Muscle of leg (tissue), 11 donors: Measurements from ENCODE around the gene LPCAT3. TPM values are rescaled to one million over a fixed set of nuclear protein-coding genes. Genes with fewer than 3 reads are reported as not detected.
A peak's percentile ranks its signal among the peaks of the same experiment; 100 is the strongest.

Source experiments
- DNase-seq: peaks from one replicate; pipeline ENCODE4 v3.0.0; 2013
- H3K27ac ChIP-seq: one replicate; pipeline ENCODE4 v1.5.1; 2013; ENCODE audit warnings: mild to moderate bottlenecking, low read length, control low read depth
- H3K27me3 ChIP-seq: one replicate; pipeline ENCODE4 v1.6.1; 2013; ENCODE audit warnings: low read length; ENCODE audit not compliant: control insufficient read depth, insufficient read depth
- H3K36me3 ChIP-seq: one replicate; pipeline ENCODE4 v1.6.1; 2013; ENCODE audit warnings: low read length; ENCODE audit not compliant: control insufficient read depth, insufficient read depth
- H3K4me1 ChIP-seq: one replicate; pipeline ENCODE4 v1.6.1; 2013; ENCODE audit warnings: low read length; ENCODE audit not compliant: control insufficient read depth, insufficient read depth
- H3K4me3 ChIP-seq: one replicate; pipeline ENCODE4 v1.5.1; 2013; ENCODE audit warnings: low read length, control low read depth
- H3K9me3 ChIP-seq: replicated peaks from 2 replicates; pipeline ENCODE4 v1.6.1; 2013; ENCODE audit warnings: low read depth, low read length; ENCODE audit not compliant: control insufficient read depth
- WGBS: methylation state at CpG from one replicate; pipeline ENCODE4 v1.1.5; 2013; ENCODE audit warnings: missing lambda C conversion rate; ENCODE audit not compliant: insufficient coverage; 5-methylcytosine and 5-hydroxymethylcytosine counted together
- polyA plus RNA-seq, 8 donors: library from polyadenylated mRNA; unstranded; fragments of 120-200 nt; gene quantifications; one replicate each; pipeline versions ENCODE4 v1.2.1 to v1.2.3, GENCODE V29; 2013; ENCODE audit warnings: inconsistent platforms in 1 of 8, low replicate concordance in 1 of 8; ENCODE audit not compliant: insufficient read length in 8 of 8, insufficient read depth in 1 of 8
- total RNA-seq: library from RNA; stranded (reverse); fragments of 120-200 nt; gene quantifications from one replicate; pipeline ENCODE4 v1.2.4, GENCODE V29; 2013

Gene LPCAT3
- total and polyA plus RNA-seq, 9 donors, result 7.8 to 23.2 (median 19.1) TPM

- Histone ChIP-seq H3K4me1 (peaks cover 61% of the 10 kb centered on the region), H3K27me3 (no peaks in the 10 kb centered on the region), H3K36me3 (peaks cover 20% of the 10 kb centered on the region), H3K27ac (peak overlapping the region; percentile 67), H3K4me3 (no peak overlapping the region), H3K9me3 (no peaks in the 10 kb centered on the region)
- DNase-seq, result no peak
- 59% methylated on average over 19 of the region's 24 CpGs for WGBS
These were observed 57.0 kb downstream of the LPCAT3 start for GRCh38 chr12:6961278-6961694.

GRCh38 chr12:6960593-6961277 lies 57.5 kb downstream of the LPCAT3 start:
- H3K36me3 ChIP-seq, result peaks cover 15% of the 10 kb centered on the region
- no peak overlapping the region for H3K4me3 ChIP-seq
- peak; percentile 71 for DNase-seq
- H3K4me1 ChIP-seq, result peaks cover 62% of the 10 kb centered on the region
- 58% methylated on average over 9 of the region's 13 CpGs for WGBS
- no peaks in the 10 kb centered on the region for H3K27me3 ChIP-seq
- H3K9me3 ChIP-seq, result no peaks in the 10 kb centered on the region
- H3K27ac ChIP-seq, result peak overlapping the region; percentile 42

GRCh38 chr12:6959805-6960592 lies 58.3 kb downstream of the LPCAT3 start:
- Histone ChIP-seq H3K4me1 (peaks cover 58% of the 10 kb centered on the region), H3K4me3 (no peak overlapping the region), H3K36me3 (peaks cover 8% of the 10 kb centered on the region), H3K9me3 (no peaks in the 10 kb centered on the region), H3K27ac (peak overlapping the region; percentile 81), H3K27me3 (no peaks in the 10 kb centered on the region)
- no peak for DNase-seq
- 86% methylated on average over 17 of the region's 26 CpGs for WGBS

GRCh38 chr12:6959058-6959804 lies 59.0 kb downstream of the LPCAT3 start:
- H3K4me1 ChIP-seq, result peaks cover 54% of the 10 kb centered on the region

GRCh38 chr12:6958609-6959057 lies 59.6 kb downstream of the LPCAT3 start:
- DNase-seq, result no peak
- WGBS, result 43% methylated on average over 7 of the region's 10 CpGs
- peaks cover 55% of the 10 kb centered on the region for H3K4me1 ChIP-seq
- no peak overlapping the region for H3K4me3 ChIP-seq
- H3K9me3 ChIP-seq, result no peaks in the 10 kb centered on the region
- H3K27ac ChIP-seq, result peak overlapping the region; percentile 81
- no peaks in the 10 kb centered on the region for H3K36me3 ChIP-seq
- peaks cover 2% of the 10 kb centered on the region for H3K27me3 ChIP-seq

More at GRCh38 chr12:6959058-6959804, 59.0 kb downstream of the LPCAT3 start:
- 41% methylated on average over 9 of the region's 24 CpGs for WGBS
- H3K36me3 ChIP-seq, result peaks cover 4% of the 10 kb centered on the region
- H3K4me3 ChIP-seq, result no peak overlapping the region
- H3K27me3 ChIP-seq, result no peaks in the 10 kb centered on the region
- H3K9me3 ChIP-seq, result no peaks in the 10 kb centered on the region
- peak overlapping the region; percentile 81 for H3K27ac ChIP-seq
- peak; percentile 79 for DNase-seq

GRCh38 chr12:6957741-6958608 lies 60.3 kb downstream of the LPCAT3 start:
- no peak for DNase-seq
- H3K4me1 ChIP-seq, result peaks cover 62% of the 10 kb centered on the region

GRCh38 chr12:6957151-6957701 lies 61.0 kb downstream of the LPCAT3 start:
- 81% methylated on average over 20 of the region's 20 CpGs for WGBS
- no peak overlapping the region for H3K27ac ChIP-seq
- H3K9me3 ChIP-seq, result no peaks in the 10 kb centered on the region
- H3K4me3 ChIP-seq, result no peak overlapping the region
- H3K4me1 ChIP-seq, result peaks cover 65% of the 10 kb centered on the region
- H3K27me3 ChIP-seq, result peaks cover 2% of the 10 kb centered on the region
- no peaks in the 10 kb centered on the region for H3K36me3 ChIP-seq
- no peak for DNase-seq

More at GRCh38 chr12:6957741-6958608, 60.3 kb downstream of the LPCAT3 start:
- H3K4me3 ChIP-seq, result no peak overlapping the region
- H3K9me3 ChIP-seq, result no peaks in the 10 kb centered on the region
- WGBS, result 87% methylated on average over 21 of the region's 28 CpGs
- peak overlapping the region; percentile 81 for H3K27ac ChIP-seq
- H3K36me3 ChIP-seq, result no peaks in the 10 kb centered on the region
- peaks cover 2% of the 10 kb centered on the region for H3K27me3 ChIP-seq

GRCh38 chr12:6956021-6956727 lies 62.1 kb downstream of the LPCAT3 start:
- peaks cover 57% of the 10 kb centered on the region for H3K4me1 ChIP-seq
- no peaks in the 10 kb centered on the region for H3K36me3 ChIP-seq
- H3K27ac ChIP-seq, result no peak overlapping the region
- no peak for DNase-seq
- peaks cover 2% of the 10 kb centered on the region for H3K27me3 ChIP-seq
- H3K9me3 ChIP-seq, result no peaks in the 10 kb centered on the region
- WGBS, result 80% methylated on average over 25 of the region's 28 CpGs
- no peak overlapping the region for H3K4me3 ChIP-seq
